ENCODE measurements around the gene SLC37A2. TPM values are rescaled to one million over a fixed set of nuclear protein-coding genes. Genes with fewer than 3 reads are reported as not detected.
A peak's percentile ranks its signal among the peaks of the same experiment; 100 is the strongest.

The SLC37A2 gene
- total and polyA plus RNA-seq, 2 of the 13 experiments (the other 11 are each of a cell fraction or from before 2014, with no cell fraction given), result 4.6 to 7.1 TPM

GRCh38 chr11:125086633-125087296 is 23.7 kb downstream of the SLC37A2 start:
- intact Hi-C loops (cut with micrococcal nuclease; ENCODE audit: unreplicated experiment), result no loop called here
- FAIRE-seq (no peak), DNase-seq (ENCODE audit: low spot score) (no peak), ATAC-seq (peak; percentile 27)
- Histone ChIP-seq H3K4me3 (replicated peaks in 1 of 3; ENCODE audit: insufficient read depth in 1 of 3, low read depth in 2 of 3, low read length in 3 of 3) (no peak overlapping the region), H2AFZ (ENCODE audit: low read length) (no peak overlapping the region), H3K9me3 (ENCODE audit: low read length) (no peaks in the 10 kb centered on the region), H4K20me1 (ENCODE audit: insufficient read depth, low read length) (no peaks in the 10 kb centered on the region), H3K79me2 (ENCODE audit: insufficient read depth, low read length) (no peaks in the 10 kb centered on the region), H3K9ac (ENCODE audit: insufficient read depth, low read depth, low read length) (no peak overlapping the region), H3K27ac (ENCODE audit: extremely low read length, insufficient read depth, low read length) (no peak overlapping the region), H3K27me3 (ENCODE audit: control insufficient read depth in 1 of 2, insufficient read depth in 2 of 2, low read length in 2 of 2) (no peaks in the 10 kb centered on the region), H3K4me1 (ENCODE audit: insufficient read depth, low read length) (peaks cover 34% of the 10 kb centered on the region), H3K4me2 (ENCODE audit: low read depth, low read length) (peak overlapping the region; percentile 48; the same call in 1 of the 2 replicates), H3K36me3 (replicated peaks in 1 of 2; ENCODE audit: control insufficient read depth in 1 of 2, insufficient read depth in 2 of 2, low read length in 2 of 2) (no peaks in the 10 kb centered on the region)
- in situ Hi-C loops (cut with HindIII; ENCODE audit: extremely low pct_ligation_motif_present, low pct_unique_long_range_greater_than_20kb), result no loop called here
- 75% methylated on average over 10 of the region's 14 CpGs for WGBS (ENCODE audit: low lambda C conversion rate)
- BruUV-seq (replicated peaks), result no TSS peak
- TF ChIP-seq NFE2L2 (IDR thresholded peaks at IDR 0.05; ENCODE audit: low read length), result no peak
- TF ChIP-seq ZNF687 (CRISPR knock-in tag; IDR thresholded peaks at IDR 0.05), result peak; percentile 40; the same call in 1 of the 2 replicates
- TF ChIP-seq ZMYM4 (CRISPR knock-in tag; IDR thresholded peaks at IDR 0.05), result 0 out of 2 replicates have a peak, but pooled peaks have one; percentile 7
- no peak for TF ChIP-seq PLRG1 (conservative IDR thresholded peaks at IDR 0.05)
- TF ChIP-seq NONO (IDR thresholded peaks at IDR 0.05), result no peak
- peak; percentile 44; the same call in 1 of the 2 replicates for TF ChIP-seq NONO (CRISPR knock-in tag; conservative IDR thresholded peaks at IDR 0.05)
- 0 out of 2 replicates have a peak, but pooled peaks have one; percentile 20 for TF ChIP-seq ZBTB38 (CRISPR knock-in tag; IDR thresholded peaks at IDR 0.05)
- ChIA-PET CTCF (ENCODE audit: low intra/inter-chr PET ratio, low total read pairs) (no interaction called here), POLR2A (interaction anchor here (1.0 to 1.2 kb wide), 2 partner anchors 16 to 25 kb away, joined by 3 to 6 read pairs; partner anchors contain the start of gene TMEM218)
